CD4-positive, alpha-beta T cell treated with Interleukin-2 at 100 ng/mL for 4 hours (primary cell): Measurements from ENCODE around the gene GINS2.

ENCODE experiments used
- DNase-seq: peaks from one replicate; pipeline ENCODE4 v3.0.0-alpha.2; 2020; ENCODE audit warnings: low spot score

GINS2 gene

DNA sequence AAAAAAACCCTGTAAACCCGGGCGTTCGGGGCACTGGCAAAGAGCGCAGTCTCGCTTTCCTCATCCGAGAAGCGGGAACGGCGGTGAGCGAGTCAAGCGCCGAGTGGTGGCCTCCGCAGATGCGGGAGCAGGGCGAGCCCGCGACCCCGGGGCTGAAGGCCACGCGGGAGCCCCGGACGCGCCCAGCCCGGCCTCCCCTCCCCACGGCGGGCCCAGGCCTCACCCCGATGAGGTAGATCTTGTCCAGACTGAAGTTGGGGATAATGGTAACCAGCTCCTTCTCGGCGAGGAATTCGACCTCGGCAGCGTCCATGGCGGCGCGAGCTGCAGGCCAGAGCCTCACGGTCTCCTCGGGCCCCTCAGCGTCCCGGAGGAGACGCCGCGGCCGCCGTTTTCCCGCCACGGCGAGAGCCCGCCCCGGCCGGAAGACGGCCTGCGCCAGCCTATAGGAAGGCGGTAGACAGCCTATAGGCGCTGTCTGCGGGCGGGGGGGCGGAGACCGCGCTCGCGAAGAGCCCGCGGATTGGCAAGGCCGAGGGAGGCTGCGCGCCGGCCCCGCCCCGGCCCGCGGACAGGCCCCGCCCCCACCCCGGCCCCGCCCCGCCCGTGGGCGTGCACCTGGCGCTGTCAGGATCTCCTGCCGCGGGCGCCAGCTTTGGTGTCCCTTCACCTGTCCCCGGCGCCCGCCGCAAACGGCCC is at the start of gene GINS2:
GINS2 (minus strand) TSS at position 369 of the 699 bp plus-strand sequence; CDS start at position 313, 56 bp downstream.
- peak; percentile 91 for DNase-seq

GRCh38 chr16:85736921-85737320 is 48.2 kb upstream of the GINS2 start:
- no peak for DNase-seq

DNA sequence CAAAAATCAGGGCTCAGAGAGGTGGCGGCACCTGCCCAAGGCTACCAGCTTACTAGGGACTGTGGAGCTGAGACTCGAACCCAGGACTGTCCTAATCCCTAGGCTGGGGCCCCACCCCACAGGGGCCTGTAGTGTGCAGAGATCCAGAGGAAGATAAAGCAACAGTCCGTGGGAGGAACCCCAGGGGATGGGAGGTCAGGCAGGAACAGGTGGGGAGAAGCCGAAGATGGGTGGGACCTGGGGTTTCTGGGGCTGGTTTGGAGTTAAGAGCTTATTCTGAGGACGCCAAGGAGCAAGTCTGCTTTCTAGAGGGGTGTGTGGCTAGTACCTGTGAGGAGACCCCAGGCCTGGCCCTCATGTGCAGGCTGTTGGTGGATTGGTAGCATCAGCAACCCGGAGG is 47.2 kb upstream of the GINS2 start:
- no peak for DNase-seq

DNA sequence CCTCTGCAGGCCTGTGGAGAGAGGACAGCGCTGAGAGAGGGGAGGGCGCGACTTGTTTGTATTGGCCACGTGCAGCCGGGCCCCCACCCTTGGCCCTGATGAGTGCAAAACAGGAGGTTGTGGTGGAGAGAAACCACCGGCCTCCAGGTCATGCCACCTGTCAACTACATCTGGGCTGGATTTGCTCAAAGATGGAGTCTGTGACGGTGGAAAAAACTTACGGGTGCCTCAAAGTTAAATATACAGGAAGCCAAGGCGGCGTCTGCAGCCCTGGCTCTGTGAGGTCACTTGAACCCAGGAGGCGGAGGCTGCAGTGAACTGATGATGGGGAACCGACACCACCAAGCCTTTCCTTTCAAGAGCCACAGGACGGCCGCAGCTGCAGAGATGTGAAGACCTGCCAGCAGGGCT is 46.5 kb upstream of the GINS2 start:
- DNase-seq, result peak; percentile 28

DNA sequence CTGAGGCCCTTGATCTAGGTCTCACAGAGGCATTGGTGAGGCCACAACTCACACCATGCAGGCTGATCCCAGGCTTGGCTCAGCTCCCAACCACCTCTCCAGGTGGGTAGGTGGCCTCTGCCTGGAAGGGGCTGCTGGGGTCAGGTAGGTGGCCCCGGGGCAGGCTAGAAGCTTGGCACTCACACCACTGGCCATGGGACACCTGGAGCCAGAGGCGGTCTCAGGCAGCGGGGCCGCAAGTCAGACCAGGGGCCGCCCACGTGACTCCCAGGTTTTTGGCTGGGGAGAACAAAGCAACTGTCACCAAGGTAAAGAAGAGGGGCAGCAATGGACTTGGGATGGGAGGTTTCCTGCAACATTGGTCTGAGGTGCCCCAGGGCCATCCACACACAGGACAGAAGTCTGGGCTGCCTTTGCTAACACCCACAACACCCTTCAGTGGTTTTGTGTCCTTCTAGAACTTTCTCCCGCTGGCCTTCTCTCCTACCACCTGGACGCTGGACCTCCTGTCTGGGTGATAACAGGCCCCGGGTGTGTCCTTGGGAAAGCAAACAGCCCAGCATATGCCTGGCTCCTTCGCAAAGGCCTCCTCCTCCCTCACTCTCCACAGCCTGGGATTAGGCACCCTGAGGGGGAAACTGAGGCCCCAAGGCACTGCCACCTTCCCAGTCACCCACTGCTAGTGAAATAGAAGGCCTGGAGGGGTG is 45.7 kb upstream of the GINS2 start:
- no peak for DNase-seq

DNA sequence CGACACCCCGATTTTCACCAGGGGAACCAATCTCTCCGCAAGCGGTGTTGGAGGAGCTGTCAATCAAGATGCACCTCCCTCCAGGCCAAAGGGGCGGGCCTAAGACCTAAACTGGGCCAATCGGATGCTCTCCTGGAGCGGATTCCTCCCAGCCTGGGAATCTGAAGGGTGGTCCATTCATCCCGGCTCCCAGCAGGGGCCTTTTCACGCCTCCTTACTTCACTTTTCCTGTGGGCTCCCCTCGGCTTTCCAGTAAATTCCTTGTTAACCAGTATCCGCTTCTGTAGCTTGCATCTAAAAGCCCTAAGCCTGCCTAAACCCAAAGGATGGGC is 45.1 kb upstream of the GINS2 start:
- DNase-seq, result no peak

DNA sequence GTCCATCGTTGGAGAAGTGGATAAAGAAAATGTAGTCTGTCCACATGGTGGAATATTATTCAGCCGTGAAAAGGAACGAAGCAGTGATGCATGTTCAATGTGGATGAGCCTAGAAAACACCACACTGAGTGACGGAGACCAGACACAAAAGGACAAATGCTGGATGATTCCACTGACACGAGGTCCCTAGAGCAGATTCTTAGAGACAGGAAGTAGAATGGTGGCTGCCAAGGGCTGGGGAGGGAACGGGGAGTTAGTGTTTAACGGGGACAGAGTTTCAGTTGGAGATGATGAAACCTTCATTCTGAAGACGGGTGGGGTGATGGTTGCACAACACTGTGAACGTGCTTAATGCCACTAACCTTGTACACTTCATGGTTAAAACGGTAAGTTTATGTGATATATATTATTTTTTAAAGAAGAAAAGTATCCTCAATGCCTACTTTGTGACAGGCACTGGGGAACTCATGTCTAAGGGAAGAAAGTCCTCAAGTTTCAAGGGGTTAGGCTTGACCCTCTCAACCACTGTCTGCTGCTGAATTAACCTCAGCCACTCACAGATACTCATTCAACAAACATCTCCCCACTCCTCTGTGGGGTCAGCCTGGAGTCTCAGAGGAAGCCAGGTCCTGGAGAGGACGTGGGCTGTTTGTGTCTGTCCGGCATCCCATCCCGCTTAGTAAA is 44.5 kb upstream of the GINS2 start:
- no peak for DNase-seq

GRCh38 chr16:85731179-85731578 is 42.4 kb upstream of the GINS2 start:
- no peak for DNase-seq

DNA sequence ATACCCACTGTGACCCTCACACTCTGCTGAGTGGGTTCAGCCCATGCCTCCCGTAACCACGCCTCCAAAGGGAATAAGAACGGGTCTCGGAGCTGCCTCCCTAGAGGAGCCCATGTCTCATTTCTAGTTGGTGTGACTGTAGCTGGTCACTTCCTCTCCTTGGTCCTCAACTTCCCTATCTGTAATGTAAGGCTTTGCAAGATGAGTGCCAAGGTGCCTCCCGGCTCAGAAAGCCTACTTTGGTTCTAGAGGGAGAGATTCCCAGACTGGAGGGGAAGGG is 41.4 kb upstream of the GINS2 start:
- DNase-seq, result no peak

DNA sequence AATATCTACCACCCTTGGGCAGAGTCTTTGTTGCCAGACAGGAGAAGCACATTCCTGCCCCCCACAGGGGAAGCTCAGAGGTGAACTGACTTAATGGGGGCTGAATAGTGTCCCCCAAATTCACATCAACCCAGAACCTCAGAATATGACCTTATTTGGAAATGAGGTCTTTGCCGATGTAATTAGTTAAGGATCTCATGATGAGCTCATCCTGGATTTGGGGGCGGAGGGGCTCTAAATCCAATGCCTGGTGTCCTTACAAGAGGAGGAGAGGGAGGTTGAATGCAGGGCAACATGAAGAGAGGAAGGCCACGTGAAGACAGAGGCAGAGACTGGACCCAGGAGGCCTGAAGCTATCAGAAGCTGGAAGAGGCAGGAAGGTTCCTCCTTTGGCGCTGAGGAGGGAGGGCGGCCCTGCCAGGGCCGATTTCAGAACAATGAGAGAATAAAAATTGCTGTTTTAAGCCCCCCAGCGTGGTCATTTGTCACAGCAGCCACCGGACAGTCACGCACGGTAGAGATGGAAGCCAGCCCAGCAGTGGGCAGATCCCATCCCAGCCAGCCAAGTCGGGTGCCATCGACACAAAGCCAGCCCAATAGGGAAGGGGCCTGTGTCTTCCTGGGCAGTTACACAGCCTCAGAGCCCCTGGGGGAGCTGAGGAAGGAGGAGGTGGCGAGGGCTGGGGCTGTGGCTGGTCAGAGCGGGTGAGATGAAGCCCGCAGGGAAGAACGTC is 40.9 kb upstream of the GINS2 start:
- no peak for DNase-seq

DNA sequence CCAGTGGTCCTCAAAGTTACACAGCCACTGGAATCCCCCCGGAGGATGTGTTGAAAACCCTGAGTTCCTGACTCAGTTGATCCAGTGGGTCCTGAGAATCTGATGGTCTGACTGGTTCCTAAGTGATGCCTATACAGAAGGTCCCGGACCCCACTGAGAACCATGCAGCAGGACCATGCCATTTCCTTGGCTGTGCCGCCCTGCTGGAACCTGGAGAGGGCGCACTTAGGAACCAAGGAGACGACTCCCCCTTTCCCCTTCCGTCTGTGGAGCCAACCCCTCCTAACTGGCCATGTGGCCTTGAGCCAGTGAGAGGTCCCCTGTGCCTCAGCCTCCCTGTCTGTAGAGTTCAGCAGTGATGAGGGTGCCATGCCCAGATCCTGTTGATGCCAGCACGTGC is 40.1 kb upstream of the GINS2 start:
- no peak for DNase-seq

GRCh38 chr16:85724936-85725335 is 36.2 kb upstream of the GINS2 start:
- no peak for DNase-seq

- DNase-seq, result no peak
Measured at GRCh38 chr16:85724126-85724879, 35.5 kb upstream of the GINS2 start.

DNA sequence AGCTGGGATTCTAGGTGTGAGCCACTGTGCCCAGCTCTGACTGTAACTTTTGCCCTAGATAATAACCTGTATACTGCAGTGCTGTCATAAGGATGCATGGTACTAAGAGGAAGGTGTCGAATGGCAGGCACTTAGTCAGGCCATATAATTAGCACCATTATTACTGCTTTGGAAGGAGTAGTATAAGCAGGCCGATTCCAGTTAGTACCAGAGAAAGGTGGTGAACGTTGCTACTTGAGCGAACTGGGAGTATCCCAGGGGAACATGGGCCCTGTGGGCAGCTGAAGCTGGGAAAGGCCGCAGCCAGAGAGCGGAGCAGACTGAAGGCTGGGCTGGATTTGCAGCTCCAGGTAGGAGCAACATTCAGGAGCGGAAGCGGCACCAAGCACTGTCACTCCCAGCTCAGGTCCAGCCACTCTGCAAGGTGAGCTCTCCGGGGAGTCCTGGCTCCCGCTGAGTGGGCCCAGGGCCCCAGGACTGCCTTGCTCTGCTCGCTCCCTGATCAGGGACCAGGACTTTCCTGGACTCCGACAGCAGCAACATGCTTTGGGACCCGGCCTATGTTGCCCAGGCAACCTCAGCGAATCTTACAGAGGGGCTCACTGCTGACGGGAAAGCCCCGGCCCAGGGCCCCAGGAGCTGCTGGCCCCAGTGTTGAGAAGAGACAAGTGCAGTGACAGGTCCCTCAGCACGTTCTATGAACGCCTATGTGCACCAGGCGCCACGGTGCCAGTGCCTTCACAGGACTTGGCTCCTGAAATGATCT is 33.6 kb upstream of the GINS2 start:
- DNase-seq, result no peak

GRCh38 chr16:85720302-85720637 is 31.5 kb upstream of the GINS2 start:
- DNase-seq, result no peak

DNA sequence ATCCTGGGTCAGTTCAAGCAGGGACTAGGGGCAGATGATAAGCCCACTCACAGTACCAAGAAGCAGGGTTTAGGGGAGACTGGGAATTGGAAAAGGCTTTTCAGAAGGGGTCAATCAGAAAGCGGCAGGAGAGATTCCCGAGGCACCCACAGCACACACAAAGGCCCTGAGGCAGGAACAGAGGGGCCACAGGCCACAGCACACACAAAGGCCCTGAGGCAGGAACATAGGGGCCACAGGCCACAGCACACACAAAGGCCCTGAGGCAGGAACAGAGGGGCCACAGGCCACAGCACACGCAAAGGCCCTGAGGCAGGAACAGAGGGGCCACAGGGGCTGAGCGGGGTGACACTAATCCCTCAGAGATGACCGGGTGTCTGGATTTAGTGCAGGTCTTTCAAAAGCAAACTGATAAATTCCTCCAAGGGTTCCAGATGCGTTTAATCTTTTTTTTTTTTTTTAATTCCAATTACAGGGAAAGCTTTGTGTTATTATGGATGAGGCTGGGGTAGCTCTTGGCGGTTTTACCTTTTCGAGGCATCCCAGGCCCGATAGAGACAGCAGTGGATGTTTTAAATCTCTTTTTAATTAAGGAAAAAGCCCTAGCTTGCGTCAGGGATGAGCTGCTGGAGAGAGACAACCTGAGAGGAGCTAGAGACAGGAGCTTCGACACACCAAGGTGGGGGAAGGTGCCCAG is 31.0 kb upstream of the GINS2 start:
- DNase-seq, result no peak

DNA sequence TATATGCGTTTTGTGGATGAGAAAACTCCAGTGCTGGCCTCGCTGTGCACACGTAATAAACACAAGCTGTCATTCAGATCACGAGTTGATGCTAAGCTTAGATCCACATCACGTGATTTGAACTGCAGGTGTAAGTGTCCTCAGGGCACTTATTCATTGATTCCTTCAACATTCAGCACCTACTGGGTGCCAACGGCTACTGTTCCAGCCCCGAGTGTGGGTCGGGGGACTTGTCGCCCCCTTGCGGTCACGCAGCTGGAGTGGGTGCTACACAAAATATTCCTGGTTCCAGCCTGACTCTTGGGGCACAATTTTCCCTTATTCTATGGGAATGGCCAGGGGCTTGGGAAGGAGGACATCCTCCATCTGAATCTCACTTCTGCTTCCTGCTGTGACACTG is 29.9 kb upstream of the GINS2 start:
- DNase-seq, result no peak

DNA sequence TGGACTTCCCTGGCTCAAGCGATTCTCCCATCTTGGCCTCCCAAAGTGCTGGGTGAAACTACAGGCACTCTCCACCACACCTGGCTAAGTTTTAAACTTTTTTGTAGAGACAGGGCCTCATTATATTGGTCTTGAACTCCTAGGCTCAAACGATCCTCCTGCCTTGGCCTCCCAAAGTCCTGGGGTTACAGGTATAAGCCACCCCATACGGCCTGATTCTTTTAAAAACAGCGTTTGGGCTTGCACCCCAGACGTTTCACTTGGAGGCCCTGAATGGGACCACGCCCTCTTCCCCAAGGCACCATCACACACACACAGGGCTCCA is 29.4 kb upstream of the GINS2 start:
- DNase-seq, result no peak

GRCh38 chr16:85717393-85718152 is 28.8 kb upstream of the GINS2 start:
- DNase-seq, result peak; percentile 65

GRCh38 chr16:85716680-85717038 is 27.9 kb upstream of the GINS2 start:
- no peak for DNase-seq
